Fibroblast of lung (primary cell): ENCODE results near the gene PCLO. TPM values are rescaled to one million over a fixed set of nuclear protein-coding genes. Genes with fewer than 3 reads are reported as not detected.

Experiments
- DNase-seq, 2 donors: peaks; one replicate each; pipeline versions ENCODE4 v3.0.0 to v3.0.0-alpha.2; 2010; ENCODE audit warnings: low read depth in 2 of 2
- H2AFZ ChIP-seq: 2 replicates; pipeline ENCODE4 v1.5.1; 2012; ENCODE audit warnings: low read length, control low read depth, inconsistent platforms
- H3K27ac ChIP-seq: 2 replicates; pipeline ENCODE4 v1.5.1; 2011; ENCODE audit warnings: low read length, control low read depth; ENCODE audit not compliant: insufficient read depth
- H3K27me3 ChIP-seq: 2 replicates; pipeline ENCODE4 v1.5.1; 2011; ENCODE audit warnings: mild to moderate bottlenecking, low read length; ENCODE audit not compliant: control insufficient read depth, insufficient read depth
- H3K36me3 ChIP-seq: 2 replicates; pipeline ENCODE4 v1.5.1; 2011; ENCODE audit warnings: low read length; ENCODE audit not compliant: control insufficient read depth, insufficient read depth
- H3K4me1 ChIP-seq: 2 replicates; pipeline ENCODE4 v1.5.1; 2011; ENCODE audit warnings: low read length; ENCODE audit not compliant: control insufficient read depth, insufficient read depth; ENCODE audit errors: extremely low read depth
- H3K4me2 ChIP-seq: 2 replicates; pipeline ENCODE4 v1.5.1; 2011; ENCODE audit warnings: low read length, control low read depth; ENCODE audit not compliant: insufficient read depth; ENCODE audit errors: extremely low read depth
- H3K4me3 ChIP-seq, 4 experiments: fragments of 200-600 bp in 1 of 4; sonication (generic) in 1 of 4; replicated peaks in 1 of 4; 2 replicates each; pipeline ENCODE4 v1.5.1; 2011 to 2016; ENCODE audit warnings: low read length in 4 of 4, low read depth in 3 of 4, mild to moderate bottlenecking in 3 of 4, control low read depth in 2 of 4, inconsistent platforms in 1 of 4, mixed read lengths in 1 of 4; ENCODE audit not compliant: insufficient read depth in 1 of 4; ENCODE audit errors: control extremely low read depth in 1 of 4
- H3K79me2 ChIP-seq: 2 replicates; pipeline ENCODE4 v1.5.1; 2012; ENCODE audit warnings: mild to moderate bottlenecking, low read length, inconsistent platforms; ENCODE audit not compliant: control insufficient read depth, insufficient read depth
- H3K9ac ChIP-seq: 2 replicates; pipeline ENCODE4 v1.5.1; 2011; ENCODE audit warnings: mild to moderate bottlenecking, low read length, control low read depth; ENCODE audit not compliant: insufficient read depth
- H3K9me3 ChIP-seq: 2 replicates; pipeline ENCODE4 v1.5.1; 2012; ENCODE audit warnings: low read depth, low read length; ENCODE audit not compliant: control insufficient read depth, insufficient read depth
- H4K20me1 ChIP-seq: 2 replicates; pipeline ENCODE4 v1.5.1; 2011; ENCODE audit warnings: low read length; ENCODE audit not compliant: control insufficient read depth, insufficient read depth; ENCODE audit errors: extremely low read depth
- CTCF ChIP-seq, 2 donors: IDR thresholded peaks in 1 of 2; conservative IDR thresholded peaks in 1 of 2; 1 replicate in 1 of 2; 2 replicates in 1 of 2; pipeline ENCODE4 v1.5.1; 2011 to 2012; ENCODE audit warnings: low read length in 2 of 2, control low read depth in 1 of 2, inconsistent platforms in 1 of 2, low read depth in 1 of 2, mild to moderate bottlenecking in 1 of 2
- EZH2 ChIP-seq: IDR thresholded peaks from 2 replicates; pipeline ENCODE4 v1.5.1; 2012; ENCODE audit warnings: low read length, control low read depth, mild to moderate bottlenecking; ENCODE audit errors: missing control alignments
- polyA plus RNA-seq, 2 donors: library from polyadenylated mRNA; depleted of rRNA in 1 of 2; stranded (reverse) in 1 of 2; unstranded in 1 of 2; fragments of >200 nt; gene quantifications; 2 replicates each; pipeline ENCODE4 v1.2.1, GENCODE V29; 2011 to 2012; ENCODE audit warnings: missing spikeins in 1 of 2
- total RNA-seq: library from RNA; depleted of rRNA; stranded (reverse); fragments of >200 nt; gene quantifications from 2 replicates; pipeline ENCODE4 v1.2.1, GENCODE V29; 2014

PCLO gene
- total and polyA plus RNA-seq, 2 donors (not counting 1 experiment from before 2014, with no cell fraction given) = 0.03 to 0.17 TPM

GRCh38 chr7:82723411-82723810 lies 439.3 kb downstream of the PCLO start:
- no peak overlapping the region for H3K9ac ChIP-seq
- H3K4me3 ChIP-seq = no peak overlapping the region
- no peaks in the 10 kb centered on the region for H3K36me3 ChIP-seq
- peak in 1 of 2 donors; percentile 28 for DNase-seq
- no peak overlapping the region for H3K4me2 ChIP-seq
- no peaks in the 10 kb centered on the region for H3K4me1 ChIP-seq
- H3K9me3 ChIP-seq = no peaks in the 10 kb centered on the region
- H2AFZ ChIP-seq = no peak overlapping the region
- no peaks in the 10 kb centered on the region for H3K27me3 ChIP-seq
- no peak for TF ChIP-seq EZH2
- H3K79me2 ChIP-seq = no peaks in the 10 kb centered on the region
- no peak overlapping the region for H3K27ac ChIP-seq
- no peaks in the 10 kb centered on the region for H4K20me1 ChIP-seq

- H3K9ac ChIP-seq = no peak overlapping the region
- no peaks in the 10 kb centered on the region for H4K20me1 ChIP-seq
- TF ChIP-seq CTCF (conservative IDR thresholded peaks at IDR 0.05 in 1 of 2, IDR thresholded peaks at IDR 0.05 in 1 of 2; ENCODE audit: low read depth in 1 of 2, low read length in 2 of 2) (no peak), EZH2 (no peak)
- no peaks in the 10 kb centered on the region for H3K4me1 ChIP-seq
- no peaks in the 10 kb centered on the region for H3K36me3 ChIP-seq
- no peaks in the 10 kb centered on the region for H3K79me2 ChIP-seq
- peak overlapping the region; percentile 7 for H2AFZ ChIP-seq
- DNase-seq = no peak
- H3K4me2 ChIP-seq = no peak overlapping the region
- H3K27ac ChIP-seq = no peak overlapping the region
- no peaks in the 10 kb centered on the region for H3K27me3 ChIP-seq
- H3K4me3 ChIP-seq = no peak overlapping the region
- H3K9me3 ChIP-seq = no peaks in the 10 kb centered on the region
Measured at GRCh38 chr7:82722946-82723345, 439.7 kb downstream of the PCLO start.

GRCh38 chr7:82715344-82715743 lies 447.3 kb downstream of the PCLO start:
- TF ChIP-seq EZH2 (no peak), CTCF (conservative IDR thresholded peaks at IDR 0.05 in 1 of 2, IDR thresholded peaks at IDR 0.05 in 1 of 2; ENCODE audit: low read depth in 1 of 2, low read length in 2 of 2) (no peak)
- H3K4me2 ChIP-seq = peak overlapping the region; percentile 32
- no peak overlapping the region for H3K27ac ChIP-seq
- H3K27me3 ChIP-seq = no peaks in the 10 kb centered on the region
- H3K4me3 ChIP-seq = no peak overlapping the region
- no peaks in the 10 kb centered on the region for H3K4me1 ChIP-seq
- H3K36me3 ChIP-seq = no peaks in the 10 kb centered on the region
- no peak for DNase-seq
- no peak overlapping the region for H2AFZ ChIP-seq
- H3K79me2 ChIP-seq = no peaks in the 10 kb centered on the region
- no peaks in the 10 kb centered on the region for H4K20me1 ChIP-seq
- no peak overlapping the region for H3K9ac ChIP-seq
- no peaks in the 10 kb centered on the region for H3K9me3 ChIP-seq
